22Rv1 (cell line): ENCODE measurements around the gene CLIC4.
"Not testable (repeated sequence)": the region's sequence is repeated elsewhere in the genome, so short reads cannot be mapped to it uniquely, and the experiment has no call there.

Source experiments
- H3K27ac ChIP-seq: fragments of 450-650 bp; 2 replicates; pipeline ENCODE4 v1.5.1; 2017
- CTCF ChIP-seq: fragments of 450-650 bp; IDR thresholded peaks from 2 replicates; pipeline ENCODE4 v1.5.1; 2017; ENCODE audit warnings: mild to moderate bottlenecking
- ZFX ChIP-seq: fragments of 450-650 bp; IDR thresholded peaks from 2 replicates; pipeline ENCODE4 v1.6.1; 2017; ENCODE audit warnings: antibody characterized with exemption, borderline replicate concordance

CLIC4 gene

GRCh38 chr1:24724345-24725208 is 20.7 kb upstream of the CLIC4 start:
- no peak for TF ChIP-seq CTCF
- TF ChIP-seq ZFX = no peak
- H3K27ac ChIP-seq = no peak overlapping the region

- TF ChIP-seq CTCF (no peak), ZFX (no peak)
- no peak overlapping the region for H3K27ac ChIP-seq
Measured at GRCh38 chr1:24725209-24725651, 20.0 kb upstream of the CLIC4 start.

GRCh38 chr1:24726741-24727140 is 18.5 kb upstream of the CLIC4 start:
- H3K27ac ChIP-seq = no peak overlapping the region
- no peak for TF ChIP-seq CTCF
- TF ChIP-seq ZFX = no peak

GRCh38 chr1:24727501-24728216 is 17.6 kb upstream of the CLIC4 start:
- H3K27ac ChIP-seq = no peak overlapping the region
- TF ChIP-seq ZFX = no peak
- no peak for TF ChIP-seq CTCF

GRCh38 chr1:24728982-24729381 is 16.3 kb upstream of the CLIC4 start:
- no peak for TF ChIP-seq CTCF
- H3K27ac ChIP-seq = no peak overlapping the region

- TF ChIP-seq CTCF (no peak), ZFX (no peak)
- H3K27ac ChIP-seq = no peak overlapping the region
Measured at GRCh38 chr1:24732186-24732885, 12.9 kb upstream of the CLIC4 start.

GRCh38 chr1:24733342-24733741 is 11.9 kb upstream of the CLIC4 start:
- H3K27ac ChIP-seq = not testable (repeated sequence)
